Measurements from ENCODE around the gene XPR1. TPM values are rescaled to one million over a fixed set of nuclear protein-coding genes. Genes with fewer than 3 reads are reported as not detected.
"Not testable (repeated sequence)": the region's sequence is repeated elsewhere in the genome, so short reads cannot be mapped to it uniquely, and the experiment has no call there.

The XPR1 gene
- total and polyA plus RNA-seq, 2 experiments from 2014 or later = 4.9 to 15.6 TPM

DNA sequence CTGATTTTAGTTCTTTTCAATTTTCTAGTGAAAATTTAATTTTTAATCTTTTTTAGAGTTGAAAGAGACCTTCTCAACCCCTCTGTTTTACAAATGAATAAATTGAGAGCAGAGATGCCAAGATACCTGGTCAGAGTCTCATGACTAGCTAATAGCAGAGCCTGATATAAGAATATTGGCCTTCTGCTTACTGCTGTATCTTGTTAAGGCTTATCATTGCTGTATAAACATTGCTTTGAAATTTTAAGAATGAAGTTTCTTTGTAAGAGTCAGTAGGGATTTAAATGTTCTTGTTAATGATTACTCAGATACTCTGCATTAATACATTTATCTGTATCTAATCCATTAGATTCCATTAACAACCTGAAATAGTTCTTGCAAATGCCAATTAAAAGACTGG, 9.8 kb downstream of the XPR1 start:
- Histone ChIP-seq H3K79me2 (ENCODE audit: insufficient read depth) (peaks cover 64% of the 10 kb centered on the region), H3K27ac (no peak overlapping the region), H3K27me3 (replicated peaks; ENCODE audit: insufficient read depth) (no peaks in the 10 kb centered on the region), H3K4me2 (ENCODE audit: unreplicated experiment) (no peak overlapping the region), H3K9ac (no peak overlapping the region), H3K4me3 (no peak overlapping the region), H4K20me1 (ENCODE audit: insufficient read depth) (no peaks in the 10 kb centered on the region), H2AFZ (no peak overlapping the region), H3K9me2 (ENCODE audit: insufficient read depth) (no peaks in the 10 kb centered on the region), H3K4me1 (ENCODE audit: insufficient read depth) (no peaks in the 10 kb centered on the region), H3K9me3 (ENCODE audit: low read depth) (no peaks in the 10 kb centered on the region), H3K36me3 (ENCODE audit: low read depth) (no peaks in the 10 kb centered on the region), H3F3A (ENCODE audit: insufficient read depth) (no peaks in the 10 kb centered on the region)
- in situ Hi-C loops (cut with MboI) = no loop called here
- TF ChIP-seq EZH2 (IDR thresholded peaks at IDR 0.05; ENCODE audit: insufficient read depth, poor library complexity, severe bottlenecking) = no peak
- TF ChIP-seq EZH2phosphoT487 (IDR thresholded peaks at IDR 0.05; ENCODE audit: insufficient read depth, low read depth) = no peak
- no peak for DNase-seq

DNA sequence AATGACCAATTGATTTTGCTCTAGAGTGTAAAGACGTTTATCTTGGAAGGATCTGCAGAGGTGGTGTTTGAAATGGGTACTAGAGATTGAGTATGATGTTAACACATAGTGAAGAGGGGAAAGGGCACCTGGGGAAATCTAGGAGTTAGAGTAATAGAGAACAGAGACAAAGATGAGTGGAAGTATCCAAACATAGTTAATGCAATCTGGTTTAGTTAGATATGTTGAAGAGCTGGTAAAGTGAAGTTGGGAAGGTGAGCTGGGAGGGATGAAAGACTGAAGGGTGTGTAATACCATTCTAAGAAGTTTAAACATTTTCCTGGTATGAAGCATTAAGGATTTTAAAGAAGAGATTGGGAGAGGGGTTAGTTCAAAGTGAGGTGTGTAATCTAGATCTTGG, 11.0 kb downstream of the XPR1 start:
- TF ChIP-seq EZH2 (IDR thresholded peaks at IDR 0.05; ENCODE audit: insufficient read depth, poor library complexity, severe bottlenecking) (no peak), EZH2phosphoT487 (IDR thresholded peaks at IDR 0.05; ENCODE audit: insufficient read depth, low read depth) (no peak)
- H3K79me2 ChIP-seq (ENCODE audit: insufficient read depth) = peaks cover 64% of the 10 kb centered on the region
- WGBS, 2 experiments (ENCODE audit: low coverage in 1 of 2, low lambda C conversion rate in 2 of 2, missing lambda C conversion rate in 2 of 2) = 94 to 96% methylated on average over 1 of the region's 1 CpG
- H3K9me2 ChIP-seq (ENCODE audit: insufficient read depth) = no peaks in the 10 kb centered on the region
- in situ Hi-C loops (cut with MboI) = no loop called here
- no peak overlapping the region for H3K4me3 ChIP-seq
- no peaks in the 10 kb centered on the region for H3K9me3 ChIP-seq (ENCODE audit: low read depth)
- no peaks in the 10 kb centered on the region for H3K4me1 ChIP-seq (ENCODE audit: insufficient read depth)
- no peaks in the 10 kb centered on the region for H3F3A ChIP-seq (ENCODE audit: insufficient read depth)
- no peak overlapping the region for H3K27ac ChIP-seq
- no peaks in the 10 kb centered on the region for H4K20me1 ChIP-seq (ENCODE audit: insufficient read depth)
- no peak overlapping the region for H3K9ac ChIP-seq
- H3K36me3 ChIP-seq (ENCODE audit: low read depth) = no peaks in the 10 kb centered on the region
- DNase-seq = no peak
- no peaks in the 10 kb centered on the region for H3K27me3 ChIP-seq (replicated peaks; ENCODE audit: insufficient read depth)
- no peak overlapping the region for H2AFZ ChIP-seq
- no peak overlapping the region for H3K4me2 ChIP-seq (ENCODE audit: unreplicated experiment)

DNA sequence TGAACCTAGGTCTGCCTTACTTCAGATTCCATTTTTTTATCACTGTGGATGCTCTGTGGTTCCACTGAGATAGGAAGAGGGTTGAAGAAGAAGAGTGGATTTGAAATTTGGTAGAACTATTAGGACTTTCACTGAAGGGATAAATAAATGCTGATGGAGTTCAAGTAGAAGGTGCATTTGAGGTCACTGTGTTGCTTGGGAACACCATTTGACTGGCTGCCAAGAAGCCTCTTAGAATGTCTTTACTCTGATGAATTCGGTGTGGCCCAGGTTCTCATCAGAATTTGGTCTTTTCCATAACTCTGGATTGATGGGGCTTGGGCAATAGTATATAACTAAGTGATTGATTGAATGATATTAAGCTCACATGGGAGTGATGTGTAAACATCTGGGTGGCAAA, 11.9 kb downstream of the XPR1 start:
- Histone ChIP-seq H3K79me2 (ENCODE audit: insufficient read depth) (peaks cover 66% of the 10 kb centered on the region), H3K4me2 (ENCODE audit: unreplicated experiment) (no peak overlapping the region), H3K27ac (no peak overlapping the region), H3K27me3 (replicated peaks; ENCODE audit: insufficient read depth) (no peaks in the 10 kb centered on the region), H2AFZ (no peak overlapping the region), H3K9ac (no peak overlapping the region), H3F3A (ENCODE audit: insufficient read depth) (no peaks in the 10 kb centered on the region), H3K4me1 (ENCODE audit: insufficient read depth) (no peaks in the 10 kb centered on the region), H3K9me3 (ENCODE audit: low read depth) (no peaks in the 10 kb centered on the region), H3K36me3 (ENCODE audit: low read depth) (no peaks in the 10 kb centered on the region), H3K9me2 (ENCODE audit: insufficient read depth) (no peaks in the 10 kb centered on the region), H3K4me3 (no peak overlapping the region), H4K20me1 (ENCODE audit: insufficient read depth) (no peaks in the 10 kb centered on the region)
- in situ Hi-C loops (cut with MboI) = no loop called here
- WGBS, 2 experiments (ENCODE audit: low coverage in 1 of 2, low lambda C conversion rate in 2 of 2, missing lambda C conversion rate in 2 of 2) = 10 to 17% methylated on average over 1 of the region's 1 CpG
- TF ChIP-seq EZH2phosphoT487 (IDR thresholded peaks at IDR 0.05; ENCODE audit: insufficient read depth, low read depth) (no peak), EZH2 (IDR thresholded peaks at IDR 0.05; ENCODE audit: insufficient read depth, poor library complexity, severe bottlenecking) (no peak)
- DNase-seq = peak; percentile 48

DNA sequence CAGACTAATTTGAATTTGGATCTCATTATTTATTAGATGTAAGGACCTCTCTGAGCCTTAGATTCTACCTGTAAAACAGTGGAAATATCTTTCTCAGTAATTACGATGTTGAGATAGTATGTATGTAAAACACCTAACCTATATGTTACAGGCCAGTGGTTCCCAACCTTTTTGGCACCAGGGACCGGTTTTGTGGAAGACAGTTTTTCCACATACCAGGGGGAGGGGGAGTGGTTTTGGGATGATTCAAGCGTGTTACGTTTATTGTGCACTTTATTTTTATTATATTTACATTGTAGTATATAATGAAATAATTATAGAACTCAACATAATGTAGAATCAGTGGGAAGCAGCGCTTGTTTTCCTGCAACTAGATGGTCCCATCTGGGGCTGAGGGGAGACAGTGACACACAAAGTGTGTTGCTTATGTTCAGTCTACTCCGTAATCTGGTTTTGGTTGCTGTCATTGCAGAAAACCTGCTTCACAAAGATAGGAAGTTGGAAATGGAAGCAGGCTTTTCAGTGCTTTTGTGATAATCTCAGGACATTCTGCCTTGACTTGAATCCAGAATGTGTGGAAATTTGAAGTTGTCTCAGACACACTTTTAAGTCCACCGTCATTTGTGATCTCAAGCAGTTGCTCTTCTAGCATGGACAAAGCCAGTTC, 12.8 kb downstream of the XPR1 start:
- TF ChIP-seq EZH2 (IDR thresholded peaks at IDR 0.05; ENCODE audit: insufficient read depth, poor library complexity, severe bottlenecking) = no peak
- TF ChIP-seq EZH2phosphoT487 (IDR thresholded peaks at IDR 0.05; ENCODE audit: insufficient read depth, low read depth) = no peak
- H3F3A ChIP-seq (ENCODE audit: insufficient read depth) = no peaks in the 10 kb centered on the region
- peaks cover 67% of the 10 kb centered on the region for H3K79me2 ChIP-seq (ENCODE audit: insufficient read depth)
- no peaks in the 10 kb centered on the region for H3K4me1 ChIP-seq (ENCODE audit: insufficient read depth)
- H4K20me1 ChIP-seq (ENCODE audit: insufficient read depth) = no peaks in the 10 kb centered on the region
- no peaks in the 10 kb centered on the region for H3K36me3 ChIP-seq (ENCODE audit: low read depth)
- H3K9ac ChIP-seq = no peak overlapping the region
- H3K27ac ChIP-seq = no peak overlapping the region
- DNase-seq = no peak
- whole genome bisulfite sequencing, 2 experiments (ENCODE audit: low coverage in 1 of 2, low lambda C conversion rate in 2 of 2, missing lambda C conversion rate in 2 of 2) = 92% methylated on average over 7 of the region's 7 CpGs
- H3K9me2 ChIP-seq (ENCODE audit: insufficient read depth) = no peaks in the 10 kb centered on the region
- no peak overlapping the region for H3K4me2 ChIP-seq (ENCODE audit: unreplicated experiment)
- H2AFZ ChIP-seq = no peak overlapping the region
- no peak overlapping the region for H3K4me3 ChIP-seq
- in situ Hi-C loops (cut with MboI) = no loop called here
- no peaks in the 10 kb centered on the region for H3K27me3 ChIP-seq (replicated peaks; ENCODE audit: insufficient read depth)
- no peaks in the 10 kb centered on the region for H3K9me3 ChIP-seq (ENCODE audit: low read depth)

DNA sequence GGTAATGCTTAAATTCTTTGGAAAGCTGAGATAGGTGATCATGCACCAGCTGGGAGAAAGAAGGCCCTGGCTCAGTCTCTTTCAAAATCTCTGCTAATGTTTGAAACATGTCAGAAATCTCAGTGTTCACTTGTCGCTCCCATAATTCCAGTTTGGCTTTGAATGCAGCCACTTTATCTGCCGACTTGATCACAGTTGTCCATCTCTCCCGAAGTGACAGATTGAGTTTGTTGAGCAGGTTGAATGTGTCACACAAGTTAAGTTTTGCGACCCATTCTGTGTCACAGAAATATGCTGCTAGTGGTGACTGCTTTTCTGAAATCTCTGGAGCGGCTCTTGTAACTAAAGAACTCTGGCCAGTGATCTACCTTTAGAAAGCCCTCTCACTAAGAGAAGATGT, 13.4 kb downstream of the XPR1 start:
- in situ Hi-C loops (cut with MboI) = not testable (repeated sequence)

More for the DNA sequence above, 13.4 kb downstream of the XPR1 start:
- H2AFZ ChIP-seq; H3K4me3 ChIP-seq; H4K20me1 ChIP-seq (ENCODE audit: insufficient read depth); H3F3A ChIP-seq (ENCODE audit: insufficient read depth); H3K4me1 ChIP-seq (ENCODE audit: insufficient read depth); H3K27ac ChIP-seq; H3K27me3 ChIP-seq (replicated peaks; ENCODE audit: insufficient read depth); DNase-seq; H3K9me2 ChIP-seq (ENCODE audit: insufficient read depth); H3K9ac ChIP-seq; H3K9me3 ChIP-seq (ENCODE audit: low read depth); H3K36me3 ChIP-seq (ENCODE audit: low read depth); H3K4me2 ChIP-seq (ENCODE audit: unreplicated experiment): not testable (repeated sequence)
- H3K79me2 ChIP-seq (ENCODE audit: insufficient read depth) = peaks cover 67% of the 10 kb centered on the region
- 97 to 100% methylated on average over 5 of the region's 5 CpGs for WGBS, 2 experiments (ENCODE audit: low coverage in 1 of 2, low lambda C conversion rate in 2 of 2, missing lambda C conversion rate in 2 of 2)

Data from GM23248 (cell line).